ENCODE data around the gene SLC16A13.

GRCh38 chr17:7064261-7064660 is 28.4 kb downstream of the SLC16A13 start:
- TF ChIP-seq, protein P1, sequence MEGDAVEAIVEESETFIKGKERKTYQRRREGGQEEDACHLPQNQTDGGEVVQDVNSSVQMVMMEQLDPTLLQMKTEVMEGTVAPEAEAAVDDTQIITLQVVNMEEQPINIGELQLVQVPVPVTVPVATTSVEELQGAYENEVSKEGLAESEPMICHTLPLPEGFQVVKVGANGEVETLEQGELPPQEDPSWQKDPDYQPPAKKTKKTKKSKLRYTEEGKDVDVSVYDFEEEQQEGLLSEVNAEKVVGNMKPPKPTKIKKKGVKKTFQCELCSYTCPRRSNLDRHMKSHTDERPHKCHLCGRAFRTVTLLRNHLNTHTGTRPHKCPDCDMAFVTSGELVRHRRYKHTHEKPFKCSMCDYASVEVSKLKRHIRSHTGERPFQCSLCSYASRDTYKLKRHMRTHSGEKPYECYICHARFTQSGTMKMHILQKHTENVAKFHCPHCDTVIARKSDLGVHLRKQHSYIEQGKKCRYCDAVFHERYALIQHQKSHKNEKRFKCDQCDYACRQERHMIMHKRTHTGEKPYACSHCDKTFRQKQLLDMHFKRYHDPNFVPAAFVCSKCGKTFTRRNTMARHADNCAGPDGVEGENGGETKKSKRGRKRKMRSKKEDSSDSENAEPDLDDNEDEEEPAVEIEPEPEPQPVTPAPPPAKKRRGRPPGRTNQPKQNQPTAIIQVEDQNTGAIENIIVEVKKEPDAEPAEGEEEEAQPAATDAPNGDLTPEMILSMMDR (IDR thresholded peaks at IDR 0.05): no peak
- no peak for TF ChIP-seq POLR2A (IDR thresholded peaks at IDR 0.05)

All from uterus (tissue), 2 donors.